Measurements from ENCODE around the gene NSMCE3. TPM values are rescaled to one million over a fixed set of nuclear protein-coding genes. Genes with fewer than 3 reads are reported as not detected.
A peak's percentile ranks its signal among the peaks of the same experiment; 100 is the strongest.

NSMCE3 gene
- 6.8 TPM for total RNA-seq
- long read RNA-seq, full-length matches to known transcripts = 31 of 31 reads
- long read RNA-seq, partial matches to known transcripts = 0 of 31 reads
- long read RNA-seq, other reads (novel, unspliced or antisense) = 0 of 31 reads

DNA sequence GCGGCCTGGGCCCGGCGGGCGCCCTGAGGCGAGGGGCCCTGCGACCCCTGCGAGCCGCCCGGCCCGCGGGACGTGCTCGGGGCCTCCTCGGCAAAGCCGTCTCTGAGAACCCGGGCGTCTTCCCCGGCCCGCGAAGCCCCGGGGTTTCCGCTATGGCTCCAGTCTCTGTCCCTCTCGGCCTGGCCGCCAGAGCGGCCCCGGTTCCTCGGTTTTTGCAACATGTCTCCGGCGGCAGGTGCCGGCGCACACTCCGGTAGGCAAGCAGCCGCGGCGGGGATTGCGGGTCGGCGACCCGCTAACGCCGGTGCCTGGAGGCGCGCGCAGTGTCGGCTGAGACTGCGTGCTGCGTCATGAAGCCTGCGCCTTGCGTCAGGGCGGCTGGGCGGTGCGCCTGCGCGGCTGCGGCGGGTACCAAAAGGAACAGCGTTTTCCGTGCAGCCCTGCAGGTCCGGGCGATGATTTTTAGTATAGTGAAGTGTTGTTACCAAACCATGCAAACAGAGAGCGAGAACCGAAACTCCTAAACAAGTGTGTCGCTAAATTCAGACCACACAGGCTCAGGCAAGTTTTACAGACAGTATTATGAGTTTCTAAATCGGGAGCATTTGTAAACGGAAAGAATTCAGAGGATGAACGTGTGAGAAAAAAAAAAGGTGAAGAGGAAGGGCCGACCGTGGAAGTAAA lies at the start of gene NSMCE3:
NSMCE3 (minus strand) TSS at position 338 of the 684 bp plus-strand sequence; CDS start at position 221, 117 bp downstream.
- TF ChIP-seq, protein P1, sequence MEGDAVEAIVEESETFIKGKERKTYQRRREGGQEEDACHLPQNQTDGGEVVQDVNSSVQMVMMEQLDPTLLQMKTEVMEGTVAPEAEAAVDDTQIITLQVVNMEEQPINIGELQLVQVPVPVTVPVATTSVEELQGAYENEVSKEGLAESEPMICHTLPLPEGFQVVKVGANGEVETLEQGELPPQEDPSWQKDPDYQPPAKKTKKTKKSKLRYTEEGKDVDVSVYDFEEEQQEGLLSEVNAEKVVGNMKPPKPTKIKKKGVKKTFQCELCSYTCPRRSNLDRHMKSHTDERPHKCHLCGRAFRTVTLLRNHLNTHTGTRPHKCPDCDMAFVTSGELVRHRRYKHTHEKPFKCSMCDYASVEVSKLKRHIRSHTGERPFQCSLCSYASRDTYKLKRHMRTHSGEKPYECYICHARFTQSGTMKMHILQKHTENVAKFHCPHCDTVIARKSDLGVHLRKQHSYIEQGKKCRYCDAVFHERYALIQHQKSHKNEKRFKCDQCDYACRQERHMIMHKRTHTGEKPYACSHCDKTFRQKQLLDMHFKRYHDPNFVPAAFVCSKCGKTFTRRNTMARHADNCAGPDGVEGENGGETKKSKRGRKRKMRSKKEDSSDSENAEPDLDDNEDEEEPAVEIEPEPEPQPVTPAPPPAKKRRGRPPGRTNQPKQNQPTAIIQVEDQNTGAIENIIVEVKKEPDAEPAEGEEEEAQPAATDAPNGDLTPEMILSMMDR (IDR thresholded peaks at IDR 0.05; ENCODE audit: borderline replicate concordance) = no peak
- Histone ChIP-seq H3K4me3 (peak within 1 kb of the TSS; percentile 96), H3K4me1 (peaks cover 45% of the 10 kb centered on the region), H3K9me3 (replicated peaks) (no peaks in the 10 kb centered on the region), H3K27ac (replicated peaks) (peak within 1 kb of the TSS; percentile 95), H3K36me3 (no peaks in the 10 kb centered on the region), H3K27me3 (ENCODE audit: low read depth) (no peaks in the 10 kb centered on the region)
- intact Hi-C loops (cut with micrococcal nuclease) = no loop called here
- peak; percentile 91 for DNase-seq

DNA sequence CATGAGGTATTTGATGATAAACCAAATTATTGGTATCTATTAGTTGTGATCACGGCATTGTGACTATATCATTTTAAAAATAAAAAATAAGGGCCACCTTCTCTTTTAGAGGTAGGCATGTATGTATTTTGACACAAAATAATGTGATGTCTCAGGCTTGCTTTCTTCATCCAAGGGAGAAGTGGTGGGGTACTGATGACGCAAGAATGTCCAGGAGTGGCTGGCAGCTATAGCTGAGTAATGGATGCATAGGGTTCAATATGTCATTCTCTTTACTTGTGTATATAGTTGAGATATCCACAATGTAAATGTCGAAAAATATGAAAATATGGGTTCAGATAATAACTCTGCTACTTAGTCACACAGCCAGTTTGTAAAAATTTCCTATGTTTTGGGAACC lies 46.8 kb upstream of the NSMCE3 start:
- DNase-seq = no peak
- intact Hi-C loops (cut with micrococcal nuclease) = no loop called here
- no peak overlapping the region for H3K27ac ChIP-seq (replicated peaks)
- peaks cover 5% of the 10 kb centered on the region for H3K9me3 ChIP-seq (replicated peaks)
- no peak overlapping the region for H3K4me3 ChIP-seq
- H3K36me3 ChIP-seq = no peaks in the 10 kb centered on the region
- H3K4me1 ChIP-seq = no peaks in the 10 kb centered on the region
- H3K27me3 ChIP-seq (ENCODE audit: low read depth) = no peaks in the 10 kb centered on the region
- TF ChIP-seq, protein P1 (IDR thresholded peaks at IDR 0.05; ENCODE audit: borderline replicate concordance) = no peak

DNA sequence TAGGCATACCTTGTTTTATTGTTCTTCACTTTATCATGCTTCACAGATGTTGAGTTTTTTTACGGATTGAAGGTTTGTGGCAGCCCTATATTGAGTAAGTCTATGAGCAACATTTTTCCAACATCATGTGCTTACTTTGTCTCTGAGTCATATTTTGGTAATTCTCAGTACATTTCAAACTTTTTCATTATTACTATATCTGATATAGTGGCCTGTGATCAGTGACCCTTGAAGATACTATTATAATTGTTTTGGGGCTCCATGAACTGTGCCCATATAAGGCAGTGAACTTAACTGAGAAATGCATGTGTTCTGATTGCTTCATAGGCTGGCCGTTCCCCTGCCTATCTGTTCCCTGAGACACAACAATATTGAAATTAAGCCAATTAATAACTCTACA lies 42.8 kb upstream of the NSMCE3 start:
- TF ChIP-seq, protein P1 (IDR thresholded peaks at IDR 0.05; ENCODE audit: borderline replicate concordance) = no peak
- no peak overlapping the region for H3K4me3 ChIP-seq
- H3K4me1 ChIP-seq = no peaks in the 10 kb centered on the region
- H3K36me3 ChIP-seq = no peaks in the 10 kb centered on the region
- no peak for DNase-seq
- peaks cover 19% of the 10 kb centered on the region for H3K27me3 ChIP-seq (ENCODE audit: low read depth)
- no peak overlapping the region for H3K27ac ChIP-seq (replicated peaks)
- no peaks in the 10 kb centered on the region for H3K9me3 ChIP-seq (replicated peaks)
- intact Hi-C loops (cut with micrococcal nuclease) = no loop called here

DNA sequence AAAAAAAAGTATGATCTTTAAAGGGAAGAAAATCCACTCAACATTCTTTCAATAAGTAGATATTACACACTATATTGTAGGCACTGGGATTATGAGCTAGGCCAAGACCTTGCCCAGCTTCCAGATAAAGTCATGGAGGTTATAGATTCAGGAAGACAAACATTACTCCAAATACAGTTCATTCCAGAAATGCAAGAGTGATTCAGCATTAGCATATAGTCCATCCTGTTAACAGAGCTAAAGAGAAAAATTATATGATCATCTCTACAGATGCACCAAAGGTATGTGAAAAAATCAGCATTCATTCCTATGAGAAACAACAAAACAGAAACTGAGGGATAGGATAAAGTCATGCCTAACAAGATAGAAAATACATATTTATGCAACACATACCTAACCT lies 42.1 kb upstream of the NSMCE3 start:
- H3K27me3 ChIP-seq (ENCODE audit: low read depth) = peaks cover 26% of the 10 kb centered on the region
- TF ChIP-seq, protein P1 (IDR thresholded peaks at IDR 0.05; ENCODE audit: borderline replicate concordance) = no peak
- H3K4me3 ChIP-seq = no peak overlapping the region
- H3K9me3 ChIP-seq (replicated peaks) = no peaks in the 10 kb centered on the region
- H3K4me1 ChIP-seq = no peaks in the 10 kb centered on the region
- intact Hi-C loops (cut with micrococcal nuclease) = no loop called here
- no peak overlapping the region for H3K27ac ChIP-seq (replicated peaks)
- no peaks in the 10 kb centered on the region for H3K36me3 ChIP-seq
- DNase-seq = no peak

DNA sequence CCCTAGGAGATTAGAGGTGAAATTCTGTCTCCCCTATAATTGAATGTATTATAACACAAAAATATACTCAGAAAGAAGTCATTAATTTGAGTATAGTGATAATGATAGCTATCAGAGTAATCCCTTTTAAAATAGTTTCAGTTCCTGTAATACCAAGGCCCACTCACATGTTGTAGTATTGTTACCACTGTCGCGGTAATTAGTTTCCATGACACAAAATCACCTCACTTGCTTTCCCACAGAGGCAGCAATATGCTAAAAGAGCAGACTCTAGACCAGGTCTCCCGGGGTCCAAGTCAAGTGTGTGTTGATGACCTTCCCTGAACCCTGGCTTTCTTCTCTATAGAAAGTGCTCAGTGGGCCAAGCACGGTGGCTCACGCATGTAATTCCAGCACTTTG lies 39.5 kb upstream of the NSMCE3 start:
- intact Hi-C loops (cut with micrococcal nuclease) = no loop called here
- TF ChIP-seq, protein P1 (IDR thresholded peaks at IDR 0.05; ENCODE audit: borderline replicate concordance) = no peak
- Histone ChIP-seq H3K27ac (replicated peaks) (no peak overlapping the region), H3K36me3 (no peaks in the 10 kb centered on the region), H3K4me1 (no peaks in the 10 kb centered on the region), H3K4me3 (no peak overlapping the region), H3K27me3 (ENCODE audit: low read depth) (peaks cover 42% of the 10 kb centered on the region), H3K9me3 (replicated peaks) (no peaks in the 10 kb centered on the region)
- DNase-seq = no peak

Measured in left ventricle myocardium inferior (tissue), 1 donor.